Measurements from ENCODE around the gene UBL3. TPM values are rescaled to one million over a fixed set of nuclear protein-coding genes. Genes with fewer than 3 reads are reported as not detected.

The UBL3 gene, protein sequence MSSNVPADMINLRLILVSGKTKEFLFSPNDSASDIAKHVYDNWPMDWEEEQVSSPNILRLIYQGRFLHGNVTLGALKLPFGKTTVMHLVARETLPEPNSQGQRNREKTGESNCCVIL
- total RNA-seq, result 15.4 and 15.5 TPM in 2 replicates

DNA sequence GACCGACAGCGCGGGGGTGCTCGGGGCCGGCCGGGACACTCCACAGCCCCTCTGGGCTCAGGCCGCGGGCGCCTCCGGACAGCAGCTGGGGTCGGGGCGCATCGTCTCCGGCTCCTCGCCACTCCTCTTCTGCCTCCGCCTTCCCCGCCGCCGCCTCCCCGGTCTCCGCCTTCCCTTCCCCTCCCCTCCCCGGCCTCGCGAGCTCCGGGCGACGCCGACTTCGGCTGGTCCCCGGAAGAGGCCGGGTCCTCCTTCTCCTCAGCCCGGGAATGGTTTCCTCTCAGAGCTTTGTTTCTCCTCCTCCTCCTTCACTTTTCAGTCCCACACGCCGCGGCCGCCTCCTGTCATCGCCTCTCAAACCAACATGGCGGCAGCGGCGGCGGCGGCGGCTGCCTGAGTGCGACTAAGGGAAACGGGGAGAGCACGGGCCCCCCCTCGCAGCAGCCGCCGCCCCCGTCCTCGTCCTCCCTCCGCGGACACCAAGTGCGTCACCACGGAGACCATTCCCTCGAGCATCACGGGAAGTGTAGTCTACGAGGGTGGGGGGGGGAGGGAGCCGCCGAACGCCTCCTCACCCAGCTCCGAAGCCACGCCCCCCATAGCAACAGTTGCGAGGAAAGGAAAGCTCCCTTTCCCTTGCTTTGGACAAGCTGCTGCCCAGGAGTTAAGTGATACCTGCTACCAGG, at the start of gene UBL3:
Gene UBL3, minus strand, starts transcription at position 405 of the 686 bp plus-strand sequence. CDS start 1,079 bp downstream, outside the sequence.
- intact Hi-C loops (cut with micrococcal nuclease), result loop anchor here (1.0 to 10.0 kb wide), 11 partner anchors 52 to 1312 kb away; partner anchors contain the start of genes HMGB1, SLC7A1 and USPL1

DNA sequence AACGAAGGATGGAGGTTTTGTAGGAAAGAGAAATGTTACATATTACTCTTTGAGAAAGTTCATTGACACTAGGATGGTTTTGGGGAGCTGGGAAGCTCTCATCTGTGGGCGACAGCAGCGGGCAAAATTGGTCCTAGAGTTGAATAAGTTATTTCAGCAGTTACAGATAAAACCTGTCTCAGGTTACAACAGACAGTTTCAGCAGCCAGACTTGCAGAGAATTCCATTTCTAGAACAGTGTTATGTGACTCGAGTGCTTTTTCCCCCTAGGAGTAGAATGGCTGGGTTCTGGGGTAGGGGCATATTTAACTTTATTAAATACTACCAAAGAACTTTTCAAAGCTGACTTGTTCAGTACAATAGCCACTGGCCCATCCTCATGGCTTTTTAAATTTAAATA, 46.7 kb upstream of the UBL3 start:
- intact Hi-C loops (cut with micrococcal nuclease), result no loop called here

DNA sequence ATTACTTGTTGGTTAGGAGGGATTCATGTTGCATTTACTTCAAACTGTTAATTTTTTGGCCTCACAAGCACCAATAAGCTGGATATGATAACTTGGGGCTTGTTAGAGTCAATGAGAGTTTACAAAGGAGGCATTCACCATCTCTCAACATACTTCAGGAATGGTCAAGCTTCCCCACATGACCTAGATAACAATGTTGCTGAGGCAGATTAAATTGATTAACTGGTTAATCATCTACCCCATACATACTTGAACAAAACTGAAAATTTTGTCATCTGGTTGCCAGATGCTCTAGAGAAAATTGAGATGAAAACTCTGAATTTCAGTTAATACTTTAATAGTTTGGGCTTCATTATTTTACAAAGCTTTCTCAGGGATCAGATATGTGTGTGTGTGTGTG, 43.0 kb upstream of the UBL3 start:
- intact Hi-C loops (cut with micrococcal nuclease), result no loop called here

DNA sequence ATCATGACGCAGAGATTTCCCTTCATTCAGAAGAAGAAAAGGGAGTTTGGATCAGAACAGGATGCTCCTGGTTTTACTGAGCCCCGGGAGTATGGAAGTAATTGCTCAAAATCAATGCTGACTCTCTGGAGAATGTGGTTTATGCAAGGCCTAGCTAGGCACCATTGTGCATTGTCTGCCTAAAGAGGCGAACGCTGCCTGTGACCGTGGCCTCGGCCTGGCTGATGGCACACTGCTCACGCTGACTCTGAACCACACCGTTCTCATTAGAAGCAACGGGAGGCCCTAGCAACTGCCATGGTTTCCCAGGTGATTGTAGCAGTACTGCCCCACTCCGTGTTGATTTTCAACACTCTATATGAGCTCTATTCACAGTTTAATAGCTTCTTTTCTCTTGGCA, 41.7 kb upstream of the UBL3 start:
- intact Hi-C loops (cut with micrococcal nuclease), result no loop called here

DNA sequence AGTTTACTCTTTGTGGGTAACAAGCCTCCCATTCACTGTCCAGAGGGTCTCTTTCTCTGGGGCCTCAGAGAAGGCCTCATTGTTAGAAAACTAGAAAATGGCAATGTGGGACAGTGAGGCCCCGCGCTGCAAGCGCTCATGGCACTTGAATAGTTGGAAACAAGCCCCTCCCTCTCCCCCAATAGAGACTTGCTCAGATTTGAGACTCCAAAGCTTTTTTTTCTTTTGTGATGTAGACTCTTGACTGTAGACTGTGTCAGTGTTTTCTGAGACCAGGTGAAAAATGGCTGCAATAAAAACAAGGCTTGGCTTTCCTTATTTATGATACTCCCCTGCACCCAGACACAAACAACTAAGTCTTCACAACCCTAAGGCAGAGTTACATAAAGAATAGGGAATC, 38.7 kb upstream of the UBL3 start:
- intact Hi-C loops (cut with micrococcal nuclease), result no loop called here

DNA sequence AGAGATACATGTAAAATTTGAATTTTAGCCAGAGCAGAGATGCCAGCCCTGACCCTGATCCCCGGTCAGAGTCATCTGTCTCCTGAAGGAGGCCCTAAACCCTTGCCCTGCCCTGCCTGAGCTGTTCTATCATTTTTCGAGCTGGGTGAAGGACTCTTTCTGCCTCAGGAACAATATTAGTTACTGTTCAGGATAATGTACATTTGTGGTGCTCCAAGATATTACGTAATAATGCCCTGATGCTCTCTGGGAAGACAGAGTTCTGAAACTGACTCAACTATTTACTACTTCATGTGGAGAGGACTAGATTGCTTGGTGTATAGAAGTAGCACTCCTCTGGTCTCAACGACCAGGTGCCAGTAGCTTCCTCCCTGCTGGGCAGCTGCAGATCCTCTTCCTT, 37.9 kb upstream of the UBL3 start:
- intact Hi-C loops (cut with micrococcal nuclease), result no loop called here

DNA sequence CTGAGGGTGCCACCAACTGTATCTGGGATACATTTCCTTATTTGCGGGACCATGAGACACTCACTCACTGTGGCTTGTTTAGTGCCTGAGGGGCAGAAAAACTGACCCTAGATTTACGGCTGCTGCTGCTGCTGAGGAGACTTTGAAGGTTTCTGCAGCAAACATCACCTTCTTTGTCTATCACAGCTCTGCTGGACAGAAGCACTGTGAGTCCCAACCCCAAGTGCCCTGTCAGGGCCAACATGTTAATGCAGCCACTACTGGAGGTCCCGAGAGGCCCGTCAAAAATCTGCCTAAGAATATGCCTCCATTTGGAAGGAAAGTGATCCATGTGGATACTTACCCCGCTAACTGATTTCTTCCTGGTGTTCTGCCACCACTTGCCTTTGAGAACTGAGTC, 37.3 kb upstream of the UBL3 start:
- intact Hi-C loops (cut with micrococcal nuclease), result no loop called here

DNA sequence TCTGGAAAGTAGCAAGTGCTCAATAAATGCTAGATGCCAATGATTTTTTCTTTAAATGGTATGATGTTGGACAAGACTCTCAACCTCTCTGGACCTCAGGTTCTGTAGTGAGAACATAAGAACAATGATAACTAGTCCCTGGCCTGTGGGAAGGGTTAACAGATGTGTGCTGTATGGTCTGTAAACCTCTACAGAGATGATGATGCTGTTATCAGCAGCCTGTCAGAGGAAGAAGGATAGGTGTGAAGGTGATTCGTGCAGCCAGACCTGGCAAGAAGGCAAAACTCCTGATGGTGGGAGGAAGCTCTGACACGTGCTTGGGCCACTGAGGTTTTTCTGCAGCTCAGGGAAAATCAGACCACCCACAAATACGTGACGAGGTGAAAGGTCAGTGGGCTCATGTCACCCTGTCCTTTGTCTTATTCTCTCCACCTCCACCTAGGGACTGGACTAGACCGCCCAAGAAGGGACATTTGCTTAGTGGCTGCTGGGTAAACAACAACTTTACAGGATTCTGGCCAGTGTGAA, 36.7 kb upstream of the UBL3 start:
- intact Hi-C loops (cut with micrococcal nuclease), result no loop called here

DNA sequence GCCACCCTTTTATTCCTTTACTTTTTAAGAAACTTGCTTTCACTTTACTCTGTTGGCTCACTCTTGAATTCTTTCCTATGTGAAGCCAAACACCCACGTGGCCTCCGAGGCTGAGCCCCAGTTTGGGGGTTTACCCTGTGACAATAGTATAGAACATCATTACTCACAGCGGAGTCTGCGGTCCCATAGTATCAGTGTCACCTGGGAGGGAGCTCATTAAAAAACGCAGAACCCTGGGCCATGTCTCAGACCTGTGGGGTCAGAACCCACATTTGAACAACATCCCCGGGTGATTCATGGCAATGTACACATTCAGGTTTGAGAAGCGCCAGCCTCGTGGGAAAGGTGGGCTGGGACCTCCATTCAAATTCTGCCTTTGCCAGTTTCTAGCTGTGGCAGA, 36.0 kb upstream of the UBL3 start:
- intact Hi-C loops (cut with micrococcal nuclease), result no loop called here

DNA sequence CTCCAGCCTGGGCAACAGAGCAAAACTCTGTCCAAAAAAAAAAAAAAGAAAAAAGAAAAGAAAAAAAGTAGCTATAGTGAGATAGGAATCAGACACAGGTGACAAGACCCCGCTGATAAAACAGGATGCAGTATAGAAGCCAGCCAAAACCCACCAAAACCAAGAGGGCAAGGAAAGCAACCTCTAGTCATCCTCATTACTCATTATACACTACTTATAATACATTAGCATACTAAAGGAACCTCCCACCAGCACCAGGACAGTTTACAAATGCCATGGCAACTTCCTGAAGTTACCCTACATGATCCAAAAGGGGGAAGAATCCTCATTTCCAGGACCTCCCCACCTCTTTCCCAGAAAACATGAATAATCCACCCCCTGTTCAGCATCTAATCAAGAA, 35.6 kb upstream of the UBL3 start:
- intact Hi-C loops (cut with micrococcal nuclease), result no loop called here

DNA sequence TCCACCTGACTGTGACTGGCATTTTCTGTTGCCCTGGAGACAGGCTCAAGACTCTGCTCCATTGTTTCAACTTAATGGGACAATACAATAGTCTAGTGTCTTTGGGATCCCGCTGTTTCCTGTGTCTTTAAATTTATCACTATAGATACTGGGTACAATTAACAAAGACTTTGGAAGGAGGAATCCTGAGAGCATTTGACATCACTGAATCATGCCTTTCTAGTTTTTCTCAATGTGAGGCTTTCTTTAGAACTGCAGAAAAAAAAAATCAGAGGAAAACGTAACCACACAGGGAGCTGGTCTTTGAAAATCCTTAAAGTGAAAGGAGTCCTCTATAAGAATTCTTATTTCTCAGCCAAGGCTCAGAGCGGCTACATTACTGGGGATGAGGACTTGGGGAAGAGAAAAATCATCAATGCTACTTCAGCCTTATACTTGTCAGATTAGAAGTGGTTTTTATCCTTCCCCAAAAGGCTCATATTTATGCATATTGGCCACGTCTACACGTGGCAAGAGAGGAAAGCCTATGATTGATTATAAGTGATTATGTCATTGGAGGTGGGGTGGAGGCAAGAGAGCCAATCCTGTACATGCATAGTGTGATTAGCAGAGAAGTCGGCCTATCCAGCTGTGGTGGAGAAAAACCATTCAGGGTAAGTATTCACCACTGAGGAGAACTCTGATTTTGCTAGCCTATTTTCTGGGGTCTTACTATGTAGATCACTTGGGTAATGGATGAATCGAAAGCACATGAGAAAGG, 34.4 kb upstream of the UBL3 start:
- intact Hi-C loops (cut with micrococcal nuclease), result no loop called here

DNA sequence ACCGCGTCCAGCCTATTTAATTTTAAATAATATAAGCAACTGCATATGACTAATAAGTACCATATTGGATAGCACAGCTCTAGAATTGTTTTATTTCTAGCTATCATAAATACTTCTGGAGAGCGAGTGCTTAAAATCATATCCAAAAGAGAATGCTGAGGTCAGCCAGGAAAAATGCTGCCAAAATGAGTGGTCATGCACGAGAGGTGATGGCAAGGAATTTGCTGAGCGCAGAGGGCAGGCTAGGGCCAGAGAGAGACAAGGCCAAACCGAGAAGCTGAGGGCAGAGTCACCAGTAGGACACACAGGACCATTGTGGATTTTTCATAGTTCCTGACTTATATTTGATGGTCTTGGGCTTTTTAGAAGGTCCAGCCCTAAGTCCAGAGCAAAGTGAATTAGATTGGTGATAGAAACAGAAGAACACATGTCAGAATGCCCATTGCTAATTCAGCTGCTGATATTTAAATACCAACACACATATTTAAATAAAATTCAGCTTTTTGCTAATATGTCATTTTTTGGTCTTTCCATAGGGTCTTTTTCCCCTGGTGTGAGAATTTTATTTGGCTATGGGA, 33.6 kb upstream of the UBL3 start:
- intact Hi-C loops (cut with micrococcal nuclease), result no loop called here

DNA sequence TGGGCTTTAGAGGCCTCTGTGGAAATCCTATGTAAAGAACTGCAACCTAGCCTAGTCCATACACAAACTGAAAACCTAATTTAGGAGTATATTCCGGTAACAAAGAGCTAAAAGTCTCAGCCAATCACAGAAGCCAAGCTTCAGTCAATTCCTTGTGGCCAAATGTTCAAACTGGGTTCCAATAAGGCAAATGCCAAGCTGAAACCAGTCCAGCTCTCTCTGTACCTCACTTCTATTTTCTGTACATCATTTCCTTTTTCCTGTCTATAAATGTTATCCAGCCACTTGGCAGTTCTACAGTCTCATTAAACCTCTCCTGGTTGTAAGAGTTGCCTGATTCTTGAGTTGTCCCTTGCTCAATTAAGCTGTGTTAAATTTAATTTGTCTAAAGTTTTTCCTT, 31.7 kb upstream of the UBL3 start:
- intact Hi-C loops (cut with micrococcal nuclease), result no loop called here

DNA sequence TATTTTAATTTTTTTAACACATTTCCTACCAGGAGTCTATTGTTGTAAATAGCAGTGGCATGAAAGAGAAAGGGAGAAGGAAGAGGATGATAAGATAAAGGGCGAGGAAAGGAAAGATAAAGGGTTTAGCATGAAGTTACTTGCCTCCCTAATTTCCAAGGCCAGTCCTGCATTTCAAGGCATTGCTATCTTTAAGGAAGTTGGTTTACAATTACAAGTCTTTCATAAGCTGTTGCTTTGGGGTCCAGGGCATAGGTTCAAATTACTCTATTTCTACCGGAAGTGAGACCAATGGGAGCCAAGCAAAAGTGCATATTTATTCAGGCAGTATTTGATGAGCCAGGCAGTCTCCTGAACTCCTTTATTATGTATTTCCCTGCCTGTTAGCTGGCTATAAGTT, 27.7 kb upstream of the UBL3 start:
- intact Hi-C loops (cut with micrococcal nuclease), result loop anchor here (2.0 kb wide), 1 partner anchor 13 kb away; no protein-coding TSS in a partner anchor

DNA sequence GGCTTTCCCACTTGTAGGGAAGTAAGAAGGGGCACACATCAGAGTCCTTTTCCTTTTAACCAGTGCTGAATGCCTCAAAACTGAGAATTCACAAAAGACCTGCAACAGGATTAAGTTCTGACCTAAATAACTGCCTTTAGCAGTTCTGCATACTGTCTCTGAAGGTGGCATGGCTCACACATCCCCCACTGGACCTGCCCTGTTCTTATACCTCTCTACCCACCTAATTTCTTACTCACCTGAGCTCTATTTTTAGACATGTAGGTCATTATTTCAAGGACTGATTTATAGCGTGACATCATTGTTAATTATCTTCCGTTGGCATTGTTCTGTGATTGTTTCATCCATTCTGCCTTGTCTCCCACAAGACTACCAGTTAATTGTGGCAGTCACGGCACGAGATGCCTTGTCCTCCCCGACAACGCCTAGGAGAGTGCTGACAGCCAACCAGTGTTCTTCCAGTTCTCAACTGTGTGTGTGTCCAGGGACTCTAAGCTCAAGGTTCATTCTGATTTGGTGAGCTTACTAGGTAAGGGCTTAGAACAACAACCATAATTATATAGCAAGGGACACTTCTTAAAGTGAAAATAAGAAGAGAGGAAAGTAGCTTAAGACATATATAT, 27.1 kb upstream of the UBL3 start:
- intact Hi-C loops (cut with micrococcal nuclease), result loop anchor here (2.0 kb wide), 1 partner anchor 13 kb away; no protein-coding TSS in a partner anchor

DNA sequence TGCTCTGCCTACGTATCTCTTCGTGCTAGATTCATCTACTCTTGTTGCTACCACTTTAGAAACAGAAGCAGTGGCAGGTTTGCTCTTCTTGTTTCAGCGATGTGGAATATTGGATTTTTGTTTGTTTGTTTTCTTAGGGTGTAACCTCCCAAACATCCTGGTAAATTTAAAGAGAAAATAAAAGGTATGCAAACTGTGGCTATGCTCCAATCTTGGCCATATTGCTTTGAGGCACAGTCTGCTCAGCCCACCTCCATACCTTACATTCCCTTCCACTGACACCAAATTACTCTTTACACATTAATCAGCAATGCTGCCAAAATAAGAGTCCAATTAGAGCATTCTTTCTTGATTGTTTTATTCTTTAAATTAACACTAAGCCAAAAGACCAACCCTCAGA, 25.2 kb upstream of the UBL3 start:
- intact Hi-C loops (cut with micrococcal nuclease), result no loop called here

DNA sequence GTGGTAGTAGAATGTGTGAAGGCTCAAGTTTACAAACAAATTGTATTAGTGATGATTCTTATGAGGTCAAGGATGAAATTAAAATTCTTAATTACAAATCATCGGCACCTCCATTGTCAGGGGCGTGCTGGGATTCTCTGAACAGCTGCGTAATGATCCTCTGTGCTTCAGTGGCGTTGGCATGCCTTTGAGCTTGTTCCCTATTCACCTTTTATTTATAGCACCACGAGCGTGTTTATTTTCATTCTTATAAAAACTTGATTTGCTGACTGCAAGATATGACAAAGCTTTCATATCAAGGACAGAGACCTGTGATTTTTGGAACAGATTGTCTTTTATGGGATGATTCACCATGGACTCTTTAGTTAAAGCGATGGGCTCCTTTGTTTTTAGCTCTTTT, 18.2 kb upstream of the UBL3 start:
- intact Hi-C loops (cut with micrococcal nuclease), result no loop called here

DNA sequence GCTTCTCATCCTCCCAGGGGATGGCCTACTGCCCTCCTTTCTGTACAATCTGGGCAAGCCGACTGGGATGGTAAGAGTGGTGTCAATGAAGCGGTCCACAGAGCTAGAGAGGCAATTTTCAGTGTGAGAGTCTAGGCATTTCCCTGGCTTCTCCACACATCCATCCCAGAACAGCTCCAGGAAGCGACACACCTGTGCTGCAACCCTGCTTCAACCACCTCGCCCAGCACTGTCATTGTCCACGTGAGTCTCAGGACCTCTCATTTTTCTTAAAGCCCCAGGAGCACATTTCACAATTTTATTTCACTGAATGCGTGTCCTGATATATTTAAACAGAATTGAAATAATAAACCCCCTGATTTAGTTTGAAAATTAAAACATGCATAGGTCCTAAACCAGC, 15.5 kb upstream of the UBL3 start:
- intact Hi-C loops (cut with micrococcal nuclease), result loop anchor here (2.0 kb wide), 1 partner anchor 13 kb away; no protein-coding TSS in a partner anchor

DNA sequence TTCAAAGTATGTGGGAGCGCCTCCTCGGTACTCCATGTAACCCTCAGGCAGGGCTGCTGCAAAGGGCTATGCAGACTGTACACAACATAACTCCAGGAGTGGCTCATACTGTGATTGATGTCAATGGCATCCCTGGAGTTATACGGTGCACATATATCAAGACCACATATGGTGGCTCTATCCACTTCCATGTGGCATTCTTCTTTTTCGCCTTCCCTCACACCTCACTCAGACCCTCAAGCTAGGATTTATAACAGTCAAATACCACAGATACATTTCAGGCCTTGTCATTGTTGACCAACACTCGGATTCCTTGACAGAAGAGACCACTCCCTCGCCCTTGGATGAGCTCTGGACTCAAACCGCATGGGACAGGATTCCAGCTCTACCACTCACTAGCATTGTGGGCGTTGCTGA, 11.3 kb upstream of the UBL3 start:
- intact Hi-C loops (cut with micrococcal nuclease), result no loop called here

DNA sequence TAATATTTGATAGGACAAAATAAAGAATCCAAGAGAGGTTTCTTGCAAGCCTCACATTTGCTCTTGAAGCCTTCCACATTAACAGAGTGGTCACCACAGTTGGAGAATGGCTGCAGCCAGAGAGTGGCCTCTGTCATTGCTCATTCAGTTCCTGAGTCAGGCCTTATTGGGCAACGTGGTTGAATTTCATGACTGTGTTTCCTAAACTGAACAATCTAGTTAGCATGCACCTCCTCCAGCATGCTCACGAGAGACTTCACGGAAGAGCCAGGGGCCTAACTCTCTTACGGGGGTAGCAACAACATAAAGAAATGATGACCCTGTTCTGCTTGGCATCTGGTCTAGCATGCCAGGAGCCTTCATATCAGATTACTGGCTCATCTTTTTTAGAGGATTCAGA, 9.6 kb upstream of the UBL3 start:
- intact Hi-C loops (cut with micrococcal nuclease), result loop anchor here (10.0 kb wide), 1 partner anchor 515 kb away; no protein-coding TSS in a partner anchor

DNA sequence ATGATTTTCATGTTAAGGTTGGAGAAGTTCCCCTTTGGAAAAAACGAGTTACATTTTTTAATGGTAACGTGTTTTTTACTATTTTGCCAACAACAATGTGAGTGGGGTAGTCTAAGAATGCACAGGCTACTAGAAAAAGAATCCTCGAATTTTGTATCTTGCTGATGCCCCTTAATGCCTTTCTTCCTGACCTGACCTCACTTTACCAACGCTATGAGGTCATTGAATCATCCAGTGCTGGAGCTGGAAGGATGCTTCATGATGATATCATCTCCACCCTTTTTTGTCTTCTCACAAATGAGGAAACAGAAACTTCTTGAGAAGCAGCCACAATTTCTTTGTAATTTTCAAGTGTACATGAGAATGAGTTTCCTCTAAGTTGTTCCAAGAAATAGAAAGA, 8.2 kb upstream of the UBL3 start:
- intact Hi-C loops (cut with micrococcal nuclease), result loop anchor here (10.0 kb wide), 1 partner anchor 516 kb away; no protein-coding TSS in a partner anchor

Measured in T-helper 1 cell treated with Interleukin-12 subunit alpha and Interleukin-12 subunit beta and Interleukin-4 antibody, amounts not matched to agents 30 ng/mL and 1 ng/mL, for 36 hours (primary cell).